Stomach (tissue), 4 donors: Measurements from ENCODE around the gene MVB12A.

Source experiments
- CTCF ChIP-seq, 7 experiments: fragments of 450-650 bp in 4 of 7; fragments of 200-600 bp in 3 of 7; sonication (generic) in 3 of 7; IDR thresholded peaks; one replicate each; pipeline ENCODE4 v1.5.1; 2016 to 2019; ENCODE audit warnings: antibody characterized with exemption in 7 of 7, control low read depth in 2 of 7, mild to moderate bottlenecking in 1 of 7
- POLR2A ChIP-seq, 4 donors: fragments of 450-650 bp; IDR thresholded peaks; one replicate each; pipeline ENCODE4 v1.6.1; 2016; ENCODE audit warnings: antibody characterized with exemption in 4 of 4, control low read depth in 2 of 4, mild to moderate bottlenecking in 1 of 4, moderate library complexity in 1 of 4
- POLR2AphosphoS5 ChIP-seq, 3 donors: sonication (generic); formaldehyde crosslinking; IDR thresholded peaks; one replicate each; pipeline ENCODE4 v1.6.1; 2016; ENCODE audit warnings: antibody characterized with exemption in 3 of 3

GRCh38 chr19:17389288-17389687 is 30.6 kb upstream of the MVB12A start:
- TF ChIP-seq POLR2A (IDR thresholded peaks at IDR 0.05): no peak
- no peak for TF ChIP-seq CTCF (IDR thresholded peaks at IDR 0.05)
- no peak for TF ChIP-seq POLR2AphosphoS5 (IDR thresholded peaks at IDR 0.05)
